Spleen (tissue), 7 donors: ENCODE measurements around the gene VDAC2.
A peak's percentile ranks its signal among the peaks of the same experiment; 100 is the strongest.

Experiments used
- POLR2A ChIP-seq, 3 donors: fragments of 450-650 bp; IDR thresholded peaks; one replicate each; pipeline ENCODE4 v1.5.1; 2017; ENCODE audit warnings: antibody characterized with exemption in 3 of 3, mild to moderate bottlenecking in 1 of 3
- TF ChIP-seq, protein P1 (sequence below), 11 experiments: fragments of 200-600 bp in 7 of 11; fragments of 450-650 bp in 4 of 11; sonication (generic) in 4 of 11; IDR thresholded peaks in 8 of 11; conservative IDR thresholded peaks in 3 of 11; 1 replicate in 7 of 11; 2 replicates in 4 of 11; pipeline versions ENCODE4 v1.4.0 to v1.8.0; 2016 to 2021; ENCODE audit warnings: antibody characterized with exemption in 11 of 11, inconsistent platforms in 4 of 11, mild to moderate bottlenecking in 1 of 11
- donor health status: DM: no; HTN: no; CAD: no; lungs with moderate emphysema.
- donor health status: DM: no; HTN: no; CAD: no.
- donor health status: DM: no; HTN: no; CAD: no.

DNA sequence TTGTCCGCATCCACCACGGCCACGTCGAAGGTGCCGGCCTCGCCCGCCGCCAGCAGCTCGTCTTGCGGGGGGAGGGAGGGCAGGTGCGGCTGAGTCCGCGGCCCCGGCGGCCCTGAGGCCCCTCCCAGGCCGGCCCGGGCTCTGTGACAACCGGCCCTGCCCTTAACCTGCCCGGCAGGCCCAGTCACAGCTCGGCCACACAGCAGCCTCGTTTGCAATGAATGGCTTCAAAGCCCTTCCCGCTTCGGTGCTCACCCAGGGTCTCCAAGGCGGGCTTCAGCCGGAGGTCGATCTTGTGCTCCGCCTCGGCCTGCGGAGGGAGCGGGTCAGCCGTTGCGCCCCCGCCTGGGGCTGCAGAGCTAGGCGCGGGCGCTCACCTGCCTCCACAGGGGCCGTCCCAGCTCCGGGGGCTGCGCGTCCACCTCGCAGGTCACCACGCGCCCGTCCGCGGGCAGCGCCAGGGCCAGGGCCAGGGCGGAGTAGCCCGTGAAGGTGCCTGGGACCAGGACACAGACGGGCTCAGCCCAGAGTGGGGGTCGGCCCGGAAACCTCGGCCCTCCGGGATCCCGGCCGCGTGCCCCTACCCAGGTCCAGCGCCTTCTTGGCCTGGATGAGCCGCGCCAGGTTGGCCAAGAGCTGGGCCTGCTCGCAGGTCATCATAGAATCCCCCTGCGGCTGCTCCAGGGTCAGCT, 24.2 kb downstream of the VDAC2 start:
- no peak for TF ChIP-seq POLR2A (IDR thresholded peaks at IDR 0.05)
- TF ChIP-seq, protein P1, sequence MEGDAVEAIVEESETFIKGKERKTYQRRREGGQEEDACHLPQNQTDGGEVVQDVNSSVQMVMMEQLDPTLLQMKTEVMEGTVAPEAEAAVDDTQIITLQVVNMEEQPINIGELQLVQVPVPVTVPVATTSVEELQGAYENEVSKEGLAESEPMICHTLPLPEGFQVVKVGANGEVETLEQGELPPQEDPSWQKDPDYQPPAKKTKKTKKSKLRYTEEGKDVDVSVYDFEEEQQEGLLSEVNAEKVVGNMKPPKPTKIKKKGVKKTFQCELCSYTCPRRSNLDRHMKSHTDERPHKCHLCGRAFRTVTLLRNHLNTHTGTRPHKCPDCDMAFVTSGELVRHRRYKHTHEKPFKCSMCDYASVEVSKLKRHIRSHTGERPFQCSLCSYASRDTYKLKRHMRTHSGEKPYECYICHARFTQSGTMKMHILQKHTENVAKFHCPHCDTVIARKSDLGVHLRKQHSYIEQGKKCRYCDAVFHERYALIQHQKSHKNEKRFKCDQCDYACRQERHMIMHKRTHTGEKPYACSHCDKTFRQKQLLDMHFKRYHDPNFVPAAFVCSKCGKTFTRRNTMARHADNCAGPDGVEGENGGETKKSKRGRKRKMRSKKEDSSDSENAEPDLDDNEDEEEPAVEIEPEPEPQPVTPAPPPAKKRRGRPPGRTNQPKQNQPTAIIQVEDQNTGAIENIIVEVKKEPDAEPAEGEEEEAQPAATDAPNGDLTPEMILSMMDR (IDR thresholded peaks at IDR 0.05 in 8 of 11, conservative IDR thresholded peaks at IDR 0.05 in 3 of 11) = peak in 1 of 11 experiments; percentile 6
